LHCN-M2 (cell line): ENCODE results near the gene GLUD1. TPM values are rescaled to one million over a fixed set of nuclear protein-coding genes. Genes with fewer than 3 reads are reported as not detected.
"Not testable (repeated sequence)": the region's sequence is repeated elsewhere in the genome, so short reads cannot be mapped to it uniquely, and the experiment has no call there.

Experiments used
- DNase-seq: peaks from one replicate; pipeline ENCODE4 v3.0.0-alpha.2; 2012; ENCODE audit warnings: low read depth
- polyA plus RNA-seq: library from polyadenylated mRNA; unstranded; fragments of >200 nt; gene quantifications from one replicate; pipeline ENCODE4 v1.2.1, GENCODE V29; 2012; ENCODE audit warnings: missing spikeins
- total RNA-seq: library from RNA; depleted of rRNA; stranded (reverse); fragments of >200 nt; gene quantifications from 2 replicates; pipeline ENCODE4 v1.2.3, GENCODE V29; 2014; rRNA removed

The GLUD1 gene
- total RNA-seq: 194 and 203 TPM in 2 replicates
- 58.7 TPM for polyA plus RNA-seq

- DNase-seq: peak; percentile 88
These were observed at the start of gene GLUD1, which contains the start of gene SHLD2 for GRCh38 chr10:87094373-87095235. Gene GLUD1, minus strand, starts transcription at chr10:87094843. Its CDS starts 74 bp downstream, at chr10:87094769. Gene SHLD2, plus strand, starts transcription at chr10:87095206. Its CDS starts 56,149 bp downstream, at chr10:87151355.

- not testable (repeated sequence) for DNase-seq
These were observed 48.4 kb upstream of the GLUD1 start for GRCh38 chr10:87143109-87143418.

GRCh38 chr10:87142230-87143108 is 47.8 kb upstream of the GLUD1 start:
- peak; percentile 31 for DNase-seq

- DNase-seq: not testable (repeated sequence)
These were observed 42.8 kb upstream of the GLUD1 start for GRCh38 chr10:87137478-87137877.

GRCh38 chr10:87134440-87134839 is 39.8 kb upstream of the GLUD1 start:
- DNase-seq: not testable (repeated sequence)

GRCh38 chr10:87133936-87134335 is 39.3 kb upstream of the GLUD1 start:
- not testable (repeated sequence) for DNase-seq

GRCh38 chr10:87132176-87132575 is 37.5 kb upstream of the GLUD1 start:
- peak; percentile 2 for DNase-seq

- not testable (repeated sequence) for DNase-seq
These were observed 33.0 kb upstream of the GLUD1 start for GRCh38 chr10:87127607-87128156.

- not testable (repeated sequence) for DNase-seq
These were observed 32.4 kb upstream of the GLUD1 start for GRCh38 chr10:87127048-87127447.

- not testable (repeated sequence) for DNase-seq
These were observed 28.7 kb upstream of the GLUD1 start for GRCh38 chr10:87123351-87123750.

GRCh38 chr10:87119029-87119428 is 24.4 kb upstream of the GLUD1 start:
- not testable (repeated sequence) for DNase-seq

- not testable (repeated sequence) for DNase-seq
These were observed 23.5 kb upstream of the GLUD1 start for GRCh38 chr10:87118122-87118521.

GRCh38 chr10:87105446-87106124 is 10.9 kb upstream of the GLUD1 start:
- no peak for DNase-seq

- DNase-seq: not testable (repeated sequence)
These were observed 10.1 kb upstream of the GLUD1 start for GRCh38 chr10:87104727-87105126.

GRCh38 chr10:87101996-87102395 is 7.4 kb upstream of the GLUD1 start:
- no peak for DNase-seq

- peak; percentile 84 for DNase-seq
These were observed 748 bp upstream of the GLUD1 start for GRCh38 chr10:87095236-87095945.

GRCh38 chr10:87093632-87094372 is 841 bp downstream of the GLUD1 start:
- peak; percentile 47 for DNase-seq

- DNase-seq: peak; percentile 58
These were observed 1.6 kb downstream of the GLUD1 start for GRCh38 chr10:87092861-87093631.

GRCh38 chr10:87092376-87092860 is 2.2 kb downstream of the GLUD1 start:
- DNase-seq: peak; percentile 27
